IMR-90 (cell line): ENCODE results near the gene SYNE1. TPM values are rescaled to one million over a fixed set of nuclear protein-coding genes. Genes with fewer than 3 reads are reported as not detected.

ENCODE experiments used
- ATAC-seq: fragments of 200-7000 bp; cut with Tn5 transposase; 2 replicates; pipeline ENCODE4 v1.9.1; 2020; ENCODE audit warnings: low read depth, mild to moderate bottlenecking, moderate library complexity
- BruUV-seq: library from RNA; stranded (reverse); fragments of 400-500 nt; replicated peaks from 2 replicates; lab custom pipeline; 2021; lab: Mats Ljungman, UMichigan
- CTCF ChIA-PET: fragments of 300-600 bp; formaldehyde crosslinking; extraction: SDS; loops from one replicate; lab custom pipeline; 2021; ENCODE audit warnings: antibody characterized with exemption; lab: Yijun Ruan, JAX
- POLR2A ChIA-PET: fragments of 300-600 bp; sonication (Branson Sonifier 250); formaldehyde crosslinking; loops from one replicate; lab custom pipeline; 2022; ENCODE audit warnings: antibody characterized with exemption; ENCODE audit not compliant: unreplicated experiment; lab: Charles Lee
- DNase-seq: peaks from one replicate; pipeline ENCODE4 v3.0.0; 2013
- H2AFZ ChIP-seq: replicated peaks from 2 replicates; pipeline ENCODE3; 2013; ENCODE audit warnings: low read length, mild to moderate bottlenecking; ENCODE audit not compliant: poor library complexity
- H2AK5ac ChIP-seq: 2 replicates; pipeline ENCODE4 v1.6.1; 2013; ENCODE audit warnings: low read depth, low read length, inconsistent platforms
- H2AK9ac ChIP-seq: replicated peaks from 2 replicates; pipeline ENCODE3; 2013; ENCODE audit warnings: mild to moderate bottlenecking, low read depth, low read length, moderate library complexity; ENCODE audit not compliant: poor library complexity
- H2BK120ac ChIP-seq: 2 replicates; pipeline ENCODE4 v1.6.1; 2013; ENCODE audit warnings: low read depth, low read length, inconsistent platforms
- H2BK15ac ChIP-seq: 3 replicates; pipeline ENCODE4 v1.6.1; 2013; ENCODE audit warnings: low read depth, low read length, inconsistent platforms
- H2BK20ac ChIP-seq: 2 replicates; pipeline ENCODE4 v1.6.1; 2013; ENCODE audit warnings: low read depth, mild to moderate bottlenecking, inconsistent platforms, low read length, moderate library complexity
- H2BK5ac ChIP-seq: 2 replicates; pipeline ENCODE4 v1.6.1; 2013; ENCODE audit warnings: mild to moderate bottlenecking, low read depth, low read length, inconsistent platforms; ENCODE audit not compliant: poor library complexity, severe bottlenecking
- H3K14ac ChIP-seq: replicated peaks from 2 replicates; pipeline ENCODE4 v1.6.1; 2013; ENCODE audit warnings: low read depth, low read length, inconsistent platforms
- H3K18ac ChIP-seq: 2 replicates; pipeline ENCODE4 v1.6.1; 2013; ENCODE audit warnings: low read depth, low read length, control low read depth
- H3K23ac ChIP-seq: 2 replicates; pipeline ENCODE4 v1.6.1; 2013; ENCODE audit warnings: low read depth, low read length, inconsistent platforms
- H3K27ac ChIP-seq: 2 replicates; pipeline ENCODE4 v1.5.1; 2013; ENCODE audit warnings: mild to moderate bottlenecking, control low read depth, low read length; ENCODE audit not compliant: insufficient read depth
- H3K27me3 ChIP-seq: 2 replicates; pipeline ENCODE4 v1.6.1; 2013; ENCODE audit warnings: low read length; ENCODE audit not compliant: control insufficient read depth, insufficient read depth
- H3K36me3 ChIP-seq: 2 replicates; pipeline ENCODE4 v1.6.1; 2013; ENCODE audit warnings: low read length, mixed read lengths; ENCODE audit not compliant: control insufficient read depth, insufficient read depth
- H3K4ac ChIP-seq: 2 replicates; pipeline ENCODE4 v1.6.1; 2013; ENCODE audit warnings: low read depth, low read length, inconsistent platforms
- H3K4me1 ChIP-seq: 2 replicates; pipeline ENCODE4 v1.6.1; 2013; ENCODE audit warnings: low read length, mixed read lengths; ENCODE audit not compliant: control insufficient read depth, insufficient read depth
- H3K4me2 ChIP-seq: 2 replicates; pipeline ENCODE4 v1.6.1; 2013; ENCODE audit warnings: low read depth, mild to moderate bottlenecking, control low read depth, low read length, moderate library complexity
- H3K4me3 ChIP-seq: 2 replicates; pipeline ENCODE4 v1.5.1; 2013; ENCODE audit warnings: low read depth, mild to moderate bottlenecking, control low read depth, low read length, moderate library complexity; ENCODE audit not compliant: insufficient read depth
- H3K56ac ChIP-seq: 2 replicates; pipeline ENCODE4 v1.6.1; 2013; ENCODE audit warnings: low read length, inconsistent platforms; ENCODE audit not compliant: insufficient read depth; ENCODE audit errors: extremely low read depth
- H3K79me1 ChIP-seq, 2 experiments: 2 replicates each; pipeline ENCODE4 v1.6.1; 2013; ENCODE audit warnings: low read length in 2 of 2, inconsistent platforms in 1 of 2, low read depth in 1 of 2
- H3K9ac ChIP-seq: 2 replicates; pipeline ENCODE4 v1.6.1; 2013; ENCODE audit warnings: low read depth, low read length, control low read depth
- H3K9me1 ChIP-seq: 2 replicates; pipeline ENCODE4 v1.6.1; 2013; ENCODE audit warnings: low read length, inconsistent platforms; ENCODE audit not compliant: insufficient read depth
- H3K9me3 ChIP-seq: 2 replicates; pipeline ENCODE4 v1.6.1; 2013; ENCODE audit warnings: low read length; ENCODE audit not compliant: control insufficient read depth, insufficient read depth
- H4K20me1 ChIP-seq: 2 replicates; pipeline ENCODE4 v1.6.1; 2013; ENCODE audit warnings: low read length, inconsistent platforms; ENCODE audit not compliant: insufficient read depth
- H4K5ac ChIP-seq: 2 replicates; pipeline ENCODE4 v1.6.1; 2013; ENCODE audit warnings: mild to moderate bottlenecking, low read depth, low read length, control low read depth
- H4K8ac ChIP-seq, 2 experiments: 2 replicates each; pipeline ENCODE4 v1.6.1; 2013; ENCODE audit warnings: low read depth in 2 of 2, low read length in 2 of 2, control low read depth in 1 of 2, inconsistent platforms in 1 of 2
- H4K91ac ChIP-seq: 2 replicates; pipeline ENCODE4 v1.6.1; 2013; ENCODE audit warnings: low read depth, low read length, inconsistent platforms; ENCODE audit not compliant: insufficient read depth
- BHLHE40 ChIP-seq: fragments of 150-350 bp; IDR thresholded peaks from 2 replicates; pipeline ENCODE4 v1.6.1; 2016; ENCODE audit warnings: mild to moderate bottlenecking, low read depth, low read length
- MAFK ChIP-seq: IDR thresholded peaks from 2 replicates; pipeline ENCODE4 v1.6.1; 2012; ENCODE audit warnings: low read depth, low read length, improper control_type of control experiment
- RFX5 ChIP-seq: IDR thresholded peaks from 2 replicates; pipeline ENCODE4 v1.8.0; 2012; ENCODE audit warnings: low read depth, mild to moderate bottlenecking, low read length, moderate library complexity
- WGBS, 2 experiments: methylation state at CpG; one replicate each; pipeline versions ENCODE4 v1.1.5 to v1.1.7; 2013; ENCODE audit warnings: missing lambda C conversion rate in 2 of 2; ENCODE audit not compliant: insufficient read length in 1 of 2; ENCODE audit errors: extremely low coverage in 2 of 2; 5-methylcytosine and 5-hydroxymethylcytosine counted together
- dilution Hi-C: fragments of 300-500 bp; cut with HindIII; formaldehyde crosslinking; loops from one replicate; pipeline ENCODE4 v1.14.3; 2018; ENCODE audit warnings: low sequenced_read_pairs; ENCODE audit not compliant: unreplicated experiment
- in situ Hi-C: fragments of 300-500 bp; cut with MboI; formaldehyde crosslinking; loops from 3 replicates; pipeline ENCODE4 v1.14.3; 2019; ENCODE audit warnings: low sequenced_read_pairs, inconsistent platforms, mixed read lengths
- intact Hi-C: fragments of 100-400 bp; cut with micrococcal nuclease; formaldehyde crosslinking; loops from 2 replicates; pipeline ENCODE4 v1.10.0; 2022
- polyA plus RNA-seq, 3 experiments: library from polyadenylated mRNA; depleted of rRNA; stranded (reverse); fragments of >200 nt; gene quantifications; 2 replicates each; pipeline ENCODE4 v1.2.3, GENCODE V29; 2012; ENCODE audit warnings: low replicate concordance in 1 of 3
- total RNA-seq: library from RNA; depleted of rRNA; stranded (reverse); fragments of >200 nt; gene quantifications from 2 replicates; pipeline ENCODE4 v1.2.3, GENCODE V29; 2012

The SYNE1 gene
- total and polyA plus RNA-seq, 2 of the 4 experiments (the other 2 are of a cell fraction) = 34.1 to 159 TPM

- no peak overlapping the region for H3K23ac ChIP-seq
- POLR2A ChIA-PET = no interaction called here
- no peak overlapping the region for H3K9ac ChIP-seq
- H3K4me3 ChIP-seq = no peak overlapping the region
- CTCF ChIA-PET = interaction anchor here (0.6 kb wide), 1 partner anchor 120 kb away, joined by 3 read pairs; no protein-coding TSS in a partner anchor
- dilution Hi-C loops (no loop called here), intact Hi-C loops (no loop called here), in situ Hi-C loops (loop anchor here (25.0 kb wide), 1 partner anchor 711 kb away; no protein-coding TSS in a partner anchor)
- H3K27me3 ChIP-seq = no peaks in the 10 kb centered on the region
- H3K79me1 ChIP-seq = no peaks in the 10 kb centered on the region; a peak in 1 of 4 replicates
- H3K56ac ChIP-seq = no peak overlapping the region
- H3K18ac ChIP-seq = no peak overlapping the region
- H2AFZ ChIP-seq = no peak overlapping the region
- H3K14ac ChIP-seq = no peak overlapping the region
- no peak for DNase-seq
- no peak overlapping the region for H2AK9ac ChIP-seq
- no TSS peak for BruUV-seq
- H3K36me3 ChIP-seq = peaks cover 37% of the 10 kb centered on the region
- H2AK5ac ChIP-seq = no peak overlapping the region
- H3K9me3 ChIP-seq = no peaks in the 10 kb centered on the region
- ATAC-seq = no peak
- H3K4me1 ChIP-seq = peaks cover 9% of the 10 kb centered on the region
- peaks cover 14% of the 10 kb centered on the region for H3K9me1 ChIP-seq
- no peak overlapping the region for H2BK20ac ChIP-seq
- H2BK5ac ChIP-seq = no peak overlapping the region
- no peak overlapping the region for H2BK15ac ChIP-seq
- H4K91ac ChIP-seq = no peak overlapping the region
- no peak overlapping the region for H3K4ac ChIP-seq
- no peak overlapping the region for H3K27ac ChIP-seq
- no peak overlapping the region for H4K5ac ChIP-seq
- no peak overlapping the region for H4K8ac ChIP-seq
- TF ChIP-seq MAFK = no peak
- no peak for TF ChIP-seq BHLHE40
- no peak for TF ChIP-seq RFX5
- WGBS, 2 experiments = no CpG with 5 or more reads among the region's 1 CpG
- no peak overlapping the region for H3K4me2 ChIP-seq
- no peak overlapping the region for H2BK120ac ChIP-seq
- peaks cover 5% of the 10 kb centered on the region; the same call in 1 of the 2 replicates for H4K20me1 ChIP-seq
Measured at GRCh38 chr6:152148412-152148811, 488.8 kb downstream of the SYNE1 start.
